Measurements from ENCODE around the gene ADRA2C.

ADRA2C gene

DNA sequence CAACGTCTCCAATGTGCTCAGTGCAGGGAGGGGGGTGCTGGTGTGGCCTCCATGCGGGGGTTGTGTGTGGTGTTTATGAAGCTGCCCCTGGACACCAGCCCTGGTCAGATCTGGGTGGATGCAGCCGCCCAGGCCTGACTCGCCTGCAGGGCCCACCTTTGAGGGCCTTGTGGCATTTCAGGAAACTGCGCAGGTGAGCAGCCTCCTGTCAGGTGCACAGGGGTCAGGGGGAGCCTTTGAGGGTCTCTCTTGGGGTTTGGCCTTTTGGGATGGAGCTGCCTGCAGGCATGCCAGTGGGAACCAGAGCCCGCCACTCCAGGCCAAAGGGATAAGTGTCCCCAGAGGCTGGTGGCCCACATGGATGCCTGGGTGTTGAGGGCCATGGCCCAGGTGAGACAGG lies 45.4 kb downstream of the ADRA2C start:
- no peak for TF ChIP-seq TEAD4 (IDR thresholded peaks at IDR 0.05)
- TF ChIP-seq NFIC (IDR thresholded peaks at IDR 0.05) = no peak
- TF ChIP-seq CREB1 (IDR thresholded peaks at IDR 0.05; ENCODE audit: low read depth) = no peak
- TF ChIP-seq ZBTB7A (IDR thresholded peaks at IDR 0.05; ENCODE audit: low read depth) = no peak
- no peak for TF ChIP-seq FOXM1 (IDR thresholded peaks at IDR 0.05; ENCODE audit: borderline replicate concordance, low read depth)
- no peak for TF ChIP-seq EGR1 (IDR thresholded peaks at IDR 0.05)
- no peak for TF ChIP-seq EP300 (IDR thresholded peaks at IDR 0.05; ENCODE audit: borderline replicate concordance)
- TF ChIP-seq, protein P1, sequence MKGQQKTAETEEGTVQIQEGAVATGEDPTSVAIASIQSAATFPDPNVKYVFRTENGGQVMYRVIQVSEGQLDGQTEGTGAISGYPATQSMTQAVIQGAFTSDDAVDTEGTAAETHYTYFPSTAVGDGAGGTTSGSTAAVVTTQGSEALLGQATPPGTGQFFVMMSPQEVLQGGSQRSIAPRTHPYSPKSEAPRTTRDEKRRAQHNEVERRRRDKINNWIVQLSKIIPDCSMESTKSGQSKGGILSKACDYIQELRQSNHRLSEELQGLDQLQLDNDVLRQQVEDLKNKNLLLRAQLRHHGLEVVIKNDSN (IDR thresholded peaks at IDR 0.05) = no peak
- TF ChIP-seq, protein P2, sequence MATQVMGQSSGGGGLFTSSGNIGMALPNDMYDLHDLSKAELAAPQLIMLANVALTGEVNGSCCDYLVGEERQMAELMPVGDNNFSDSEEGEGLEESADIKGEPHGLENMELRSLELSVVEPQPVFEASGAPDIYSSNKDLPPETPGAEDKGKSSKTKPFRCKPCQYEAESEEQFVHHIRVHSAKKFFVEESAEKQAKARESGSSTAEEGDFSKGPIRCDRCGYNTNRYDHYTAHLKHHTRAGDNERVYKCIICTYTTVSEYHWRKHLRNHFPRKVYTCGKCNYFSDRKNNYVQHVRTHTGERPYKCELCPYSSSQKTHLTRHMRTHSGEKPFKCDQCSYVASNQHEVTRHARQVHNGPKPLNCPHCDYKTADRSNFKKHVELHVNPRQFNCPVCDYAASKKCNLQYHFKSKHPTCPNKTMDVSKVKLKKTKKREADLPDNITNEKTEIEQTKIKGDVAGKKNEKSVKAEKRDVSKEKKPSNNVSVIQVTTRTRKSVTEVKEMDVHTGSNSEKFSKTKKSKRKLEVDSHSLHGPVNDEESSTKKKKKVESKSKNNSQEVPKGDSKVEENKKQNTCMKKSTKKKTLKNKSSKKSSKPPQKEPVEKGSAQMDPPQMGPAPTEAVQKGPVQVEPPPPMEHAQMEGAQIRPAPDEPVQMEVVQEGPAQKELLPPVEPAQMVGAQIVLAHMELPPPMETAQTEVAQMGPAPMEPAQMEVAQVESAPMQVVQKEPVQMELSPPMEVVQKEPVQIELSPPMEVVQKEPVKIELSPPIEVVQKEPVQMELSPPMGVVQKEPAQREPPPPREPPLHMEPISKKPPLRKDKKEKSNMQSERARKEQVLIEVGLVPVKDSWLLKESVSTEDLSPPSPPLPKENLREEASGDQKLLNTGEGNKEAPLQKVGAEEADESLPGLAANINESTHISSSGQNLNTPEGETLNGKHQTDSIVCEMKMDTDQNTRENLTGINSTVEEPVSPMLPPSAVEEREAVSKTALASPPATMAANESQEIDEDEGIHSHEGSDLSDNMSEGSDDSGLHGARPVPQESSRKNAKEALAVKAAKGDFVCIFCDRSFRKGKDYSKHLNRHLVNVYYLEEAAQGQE (IDR thresholded peaks at IDR 0.05; ENCODE audit: low read depth) = no peak
- TF ChIP-seq MAX (IDR thresholded peaks at IDR 0.05) = no peak
- TF ChIP-seq CEBPB (IDR thresholded peaks at IDR 0.05) = no peak
- TF ChIP-seq YY1 (IDR thresholded peaks at IDR 0.05; ENCODE audit: low read depth) = no peak
- no peak for TF ChIP-seq RAD21 (IDR thresholded peaks at IDR 0.05; ENCODE audit: low read depth)

GRCh38 chr4:3812211-3812934 lies 46.2 kb downstream of the ADRA2C start:
- no peak for TF ChIP-seq YY1 (IDR thresholded peaks at IDR 0.05; ENCODE audit: low read depth)
- no peak for TF ChIP-seq RAD21 (IDR thresholded peaks at IDR 0.05; ENCODE audit: low read depth)
- no peak for TF ChIP-seq EGR1 (IDR thresholded peaks at IDR 0.05)
- TF ChIP-seq, protein P1 (IDR thresholded peaks at IDR 0.05) = no peak
- TF ChIP-seq TCF12 (IDR thresholded peaks at IDR 0.05; ENCODE audit: low read depth) = no peak
- TF ChIP-seq EP300 (IDR thresholded peaks at IDR 0.05; ENCODE audit: borderline replicate concordance) = no peak
- no peak for TF ChIP-seq FOXM1 (IDR thresholded peaks at IDR 0.05; ENCODE audit: borderline replicate concordance, low read depth)
- TF ChIP-seq NFIC (IDR thresholded peaks at IDR 0.05) = no peak
- TF ChIP-seq TAF1 (IDR thresholded peaks at IDR 0.05; ENCODE audit: low read depth) = no peak
- TF ChIP-seq CREB1 (IDR thresholded peaks at IDR 0.05; ENCODE audit: low read depth) = no peak
- no peak for TF ChIP-seq ZBTB7A (IDR thresholded peaks at IDR 0.05; ENCODE audit: low read depth)
- no peak for TF ChIP-seq CEBPB (IDR thresholded peaks at IDR 0.05)
- TF ChIP-seq MAX (IDR thresholded peaks at IDR 0.05) = no peak

DNA sequence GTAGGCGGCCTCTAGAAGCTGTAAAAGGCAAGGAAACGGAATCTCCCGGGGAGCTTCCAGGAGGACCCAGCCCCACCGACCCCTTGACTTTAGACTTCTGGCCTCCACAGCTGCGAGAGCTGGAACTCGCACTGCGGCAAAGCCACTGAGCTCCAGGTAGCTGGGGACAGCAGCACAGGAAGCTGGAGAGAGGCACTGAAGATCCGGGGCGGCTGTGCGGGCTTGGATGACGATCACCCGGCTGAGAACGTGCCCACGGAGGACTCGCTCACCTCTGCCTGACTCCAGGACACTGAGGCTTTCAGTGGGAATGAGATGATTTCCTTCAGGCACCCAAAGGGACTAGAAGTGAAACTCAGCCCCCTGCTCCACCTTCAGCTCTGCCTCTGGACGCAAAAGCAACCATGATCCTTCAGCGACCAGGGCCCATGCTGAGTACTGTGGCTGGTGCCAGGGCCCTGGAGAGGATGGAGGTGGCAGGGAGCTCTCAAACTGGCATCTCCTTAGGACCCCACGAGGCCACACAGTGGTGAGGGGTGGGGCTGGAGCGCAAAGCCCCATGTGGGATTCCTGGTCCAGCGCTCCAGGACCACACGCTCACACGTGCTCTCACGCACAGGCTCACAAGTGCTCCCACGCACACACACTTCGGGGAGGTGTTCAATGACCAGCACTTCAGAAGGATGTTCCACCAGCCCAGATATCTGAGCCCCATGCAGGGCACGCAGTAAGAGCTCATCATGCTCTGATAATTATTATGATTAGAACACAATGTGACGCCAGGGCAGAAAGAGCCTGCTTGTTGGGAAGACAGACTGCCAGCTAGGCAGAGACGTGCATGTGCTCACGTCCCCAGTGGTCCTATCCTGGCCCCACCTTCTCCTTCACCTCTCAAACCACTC lies 47.2 kb downstream of the ADRA2C start:
- TF ChIP-seq NFIC (IDR thresholded peaks at IDR 0.05) (no peak), TAF1 (IDR thresholded peaks at IDR 0.05; ENCODE audit: low read depth) (no peak), EGR1 (IDR thresholded peaks at IDR 0.05) (no peak), EP300 (IDR thresholded peaks at IDR 0.05; ENCODE audit: borderline replicate concordance) (no peak), TCF12 (IDR thresholded peaks at IDR 0.05; ENCODE audit: low read depth) (no peak), RAD21 (IDR thresholded peaks at IDR 0.05; ENCODE audit: low read depth) (no peak)
- TF ChIP-seq, protein P1 (IDR thresholded peaks at IDR 0.05) = no peak
- TF ChIP-seq, protein P2 (IDR thresholded peaks at IDR 0.05; ENCODE audit: low read depth) = no peak

DNA sequence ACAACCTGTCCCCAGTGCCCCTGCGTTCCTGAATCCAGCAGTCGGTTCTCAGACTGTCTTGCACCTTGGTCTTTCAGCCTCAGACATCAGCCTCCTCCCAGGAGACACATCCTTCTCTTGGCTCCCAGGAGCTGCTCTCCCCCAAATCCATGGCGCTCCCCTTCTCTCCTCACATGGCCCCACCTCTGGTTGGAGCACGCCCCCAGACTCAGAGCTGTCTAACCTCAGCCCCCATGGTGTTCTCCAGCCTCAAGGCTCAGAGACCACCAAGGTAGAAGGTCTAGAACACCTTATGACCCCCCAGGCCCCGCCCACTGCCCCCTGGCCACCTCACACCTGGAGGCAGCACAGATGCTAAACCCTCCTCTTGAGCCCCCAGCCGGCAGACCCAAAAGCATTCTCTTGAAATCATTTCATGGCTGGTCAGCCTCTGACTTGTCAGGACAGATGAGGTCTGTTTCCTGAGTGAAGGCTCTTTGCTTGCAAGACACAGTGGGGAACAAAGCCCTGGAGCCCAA lies 47.9 kb downstream of the ADRA2C start:
- TF ChIP-seq NFIC (IDR thresholded peaks at IDR 0.05) = no peak
- TF ChIP-seq TCF12 (IDR thresholded peaks at IDR 0.05; ENCODE audit: low read depth) = no peak
- TF ChIP-seq, protein P2 (IDR thresholded peaks at IDR 0.05; ENCODE audit: low read depth) = no peak
- TF ChIP-seq TEAD4 (IDR thresholded peaks at IDR 0.05) = no peak
- TF ChIP-seq ZBTB7A (IDR thresholded peaks at IDR 0.05; ENCODE audit: low read depth) = no peak
- TF ChIP-seq FOXM1 (IDR thresholded peaks at IDR 0.05; ENCODE audit: borderline replicate concordance, low read depth) = no peak
- TF ChIP-seq RAD21 (IDR thresholded peaks at IDR 0.05; ENCODE audit: low read depth) = no peak
- no peak for TF ChIP-seq EGR1 (IDR thresholded peaks at IDR 0.05)
